Measurements from ENCODE around the gene ETV3L.

DNA sequence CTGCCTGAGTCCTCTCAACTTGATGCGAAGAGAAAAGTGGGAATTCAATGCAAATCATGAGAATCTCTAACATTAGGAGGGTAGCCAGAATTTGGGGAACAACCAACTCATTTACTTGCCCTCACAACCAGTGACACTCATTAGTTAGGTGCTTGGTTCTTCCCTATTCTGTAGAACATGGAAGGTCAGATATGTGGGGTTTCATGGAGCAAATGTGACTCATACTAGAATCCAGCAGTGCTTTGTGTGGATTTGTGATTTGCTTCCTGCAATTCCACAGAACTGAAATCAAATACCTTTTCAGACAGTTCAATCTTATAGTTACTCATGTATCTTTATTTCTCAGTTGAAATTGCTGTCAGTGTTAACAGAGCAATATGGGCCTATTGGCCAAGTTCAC lies 45.5 kb upstream of the ETV3L start:
- TF ChIP-seq CTCF (conservative IDR thresholded peaks at IDR 0.05) = no peak
- TF ChIP-seq ZFX (IDR thresholded peaks at IDR 0.05) = no peak

Measured in C4-2B (cell line).